NCI-H146 treated with DMSO at 0.1 percent for 48 hours (cell line): ENCODE results near the gene MTCH1.

Source experiments
- DNase-seq: peaks from one replicate; lab custom pipeline; 2025; ENCODE audit not compliant: unreplicated experiment; lab: John Stamatoyannopoulos, UW

Gene MTCH1

DNA sequence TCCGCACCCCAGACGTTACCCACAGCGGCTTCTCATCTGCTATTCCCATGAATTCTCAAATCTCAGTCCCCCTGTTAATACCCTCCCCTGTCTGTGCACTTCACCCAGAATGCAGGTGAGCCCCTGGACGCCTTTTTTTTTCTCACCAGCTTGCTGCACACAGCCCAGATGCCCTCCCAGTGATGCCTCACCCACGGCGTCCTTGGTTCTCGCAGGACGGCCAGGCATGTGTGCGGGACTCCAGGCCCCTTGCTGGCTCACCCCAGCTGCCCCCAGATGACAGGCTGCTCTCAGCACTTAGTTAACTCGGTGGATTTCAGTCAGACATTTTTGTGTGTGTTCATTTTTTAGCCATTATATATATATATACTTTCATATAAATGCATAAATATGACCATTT, 56.8 kb downstream of the MTCH1 start:
- DNase-seq, result no peak

DNA sequence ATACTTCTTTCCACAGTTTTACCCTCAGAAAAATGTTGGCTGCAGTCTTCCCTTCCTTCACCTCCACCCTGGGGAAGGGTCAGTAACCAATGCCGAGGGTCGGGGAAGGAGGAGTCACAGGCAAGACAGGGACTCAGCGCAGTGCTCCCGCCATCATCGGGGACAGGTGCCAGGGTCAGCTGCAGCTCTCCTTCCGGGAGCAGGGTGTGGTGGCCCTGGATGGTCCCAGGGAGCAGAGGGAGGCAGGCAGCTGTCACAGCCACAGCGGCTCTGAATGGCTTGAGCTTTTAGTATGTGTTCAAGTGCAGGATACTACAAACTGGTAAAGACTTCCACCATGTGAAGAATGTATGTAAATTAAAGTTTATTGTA, 57.5 kb downstream of the MTCH1 start:
- no peak for DNase-seq

DNA sequence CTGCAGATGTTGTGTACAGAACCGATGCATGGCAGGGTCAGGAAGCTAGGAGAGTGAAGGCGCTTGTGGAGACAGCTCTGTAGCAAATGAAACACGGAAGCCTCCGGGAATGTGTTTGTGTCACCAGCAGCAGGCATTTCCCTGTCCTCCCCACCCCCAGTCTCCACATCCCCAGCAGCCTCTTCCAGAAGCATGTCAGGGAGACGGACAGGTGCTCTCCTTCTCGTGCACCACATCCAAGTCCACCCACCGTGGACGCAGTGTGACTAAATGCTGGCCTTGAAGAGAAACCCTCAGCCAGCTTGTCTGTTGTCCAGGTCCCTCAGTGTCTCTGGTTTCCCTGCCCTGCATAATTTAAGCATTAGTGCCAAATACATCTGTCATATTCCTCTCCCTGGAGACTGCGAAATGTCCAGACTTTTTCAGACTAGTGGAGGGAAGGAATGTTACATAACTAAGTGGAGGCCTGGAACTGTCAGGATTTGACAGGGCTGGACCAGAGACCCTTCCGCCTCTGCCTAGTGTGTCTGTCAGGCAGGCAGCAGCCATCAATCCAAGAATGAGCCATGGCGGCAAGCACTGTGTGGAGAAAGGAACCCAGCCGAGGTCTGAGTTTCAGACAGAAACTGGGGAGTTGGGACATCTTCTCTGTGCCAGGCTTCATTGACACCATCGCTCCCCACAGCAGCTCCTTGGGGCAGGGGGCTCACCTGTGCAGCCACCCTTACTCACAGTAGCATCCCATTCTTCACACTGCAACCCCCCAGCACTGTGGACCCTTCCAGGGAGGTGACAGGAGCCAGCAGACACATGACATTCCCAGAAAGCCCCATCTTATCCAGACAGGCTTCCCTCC, 58.1 kb downstream of the MTCH1 start:
- DNase-seq, result no peak

DNA sequence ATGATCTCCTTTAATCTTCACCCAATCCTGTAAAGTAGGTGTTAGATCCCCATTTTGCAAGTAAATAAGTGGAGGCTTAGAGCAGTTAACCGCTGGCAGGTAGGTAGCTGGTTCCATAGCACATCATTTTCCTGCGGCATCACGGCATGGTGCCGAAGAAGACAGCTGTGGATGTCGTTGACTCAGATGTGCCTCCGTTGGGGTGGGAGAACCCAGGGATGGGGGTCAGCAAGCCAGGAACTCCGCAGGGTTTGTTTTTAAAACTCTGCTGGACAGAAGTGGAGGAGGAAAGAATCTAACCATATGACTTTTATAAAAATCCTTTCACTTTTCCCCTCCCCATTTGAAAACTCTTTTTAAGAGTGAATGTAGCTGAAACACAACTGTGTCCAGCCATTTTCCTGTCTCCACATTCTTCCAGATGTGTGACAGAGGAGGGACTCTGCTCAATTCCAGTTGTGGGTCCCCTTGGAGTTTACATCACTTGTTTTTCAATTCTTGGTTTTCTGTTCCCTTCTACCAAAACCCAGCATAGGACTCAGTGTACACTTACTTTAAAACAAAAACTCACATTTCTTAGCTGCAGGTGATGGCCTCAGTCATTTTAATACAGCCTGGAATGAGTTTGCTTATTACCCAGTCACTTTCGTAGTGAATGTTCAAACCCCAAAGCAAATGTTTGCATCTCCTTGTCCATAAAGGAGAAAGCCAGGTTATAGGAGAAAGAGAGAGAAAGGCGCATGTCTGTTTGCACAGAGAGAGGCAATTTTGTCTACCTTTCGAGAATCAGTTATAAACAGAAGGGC, 59.1 kb downstream of the MTCH1 start:
- DNase-seq, result no peak

DNA sequence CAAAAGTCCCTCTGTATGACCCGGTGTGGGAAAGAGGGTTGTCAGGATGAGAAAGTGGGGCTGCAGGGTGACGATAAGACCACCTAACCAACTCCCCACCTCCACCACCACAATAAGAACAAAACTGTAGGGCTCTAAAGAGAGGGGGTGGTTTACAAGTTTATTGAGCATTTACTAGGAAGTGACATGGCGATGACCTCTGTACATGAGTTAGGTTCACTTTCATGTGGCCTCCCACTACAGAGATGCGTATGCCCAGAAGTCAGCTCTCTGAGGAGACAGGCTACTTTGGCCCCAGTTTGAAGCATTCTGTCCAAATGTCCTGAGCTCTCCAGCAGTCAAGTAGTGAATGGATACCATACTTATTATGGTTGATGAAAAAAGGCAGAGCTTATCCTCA, 60.2 kb downstream of the MTCH1 start:
- no peak for DNase-seq

DNA sequence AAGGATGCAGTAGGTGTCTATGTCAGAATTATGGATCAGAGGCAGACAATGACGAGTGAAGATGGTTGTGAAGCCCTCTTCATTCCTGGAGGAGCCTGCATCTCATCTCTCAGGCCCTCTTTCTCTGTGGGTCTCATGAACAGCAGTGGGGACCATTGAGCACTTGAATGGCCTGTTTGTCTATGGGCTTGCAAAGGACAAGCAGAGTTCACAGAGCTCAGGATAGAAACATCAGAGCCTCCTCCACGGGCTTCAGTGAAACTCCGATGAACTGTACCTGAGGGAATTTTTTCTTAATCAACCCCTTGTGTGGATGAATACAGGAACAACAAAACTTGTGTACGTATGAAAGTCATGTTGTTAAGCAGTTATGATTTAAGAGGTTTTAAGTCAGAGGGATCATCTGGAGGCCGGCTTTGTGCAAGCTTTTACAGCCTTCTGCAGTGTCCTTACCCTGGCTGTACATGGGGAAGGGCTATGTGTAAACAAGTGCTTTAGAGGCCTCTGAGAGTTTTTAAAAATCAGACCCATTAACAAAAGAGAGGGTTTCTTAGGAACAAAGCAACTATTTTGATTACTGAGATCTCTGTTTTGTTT, 61.1 kb downstream of the MTCH1 start:
- no peak for DNase-seq

DNA sequence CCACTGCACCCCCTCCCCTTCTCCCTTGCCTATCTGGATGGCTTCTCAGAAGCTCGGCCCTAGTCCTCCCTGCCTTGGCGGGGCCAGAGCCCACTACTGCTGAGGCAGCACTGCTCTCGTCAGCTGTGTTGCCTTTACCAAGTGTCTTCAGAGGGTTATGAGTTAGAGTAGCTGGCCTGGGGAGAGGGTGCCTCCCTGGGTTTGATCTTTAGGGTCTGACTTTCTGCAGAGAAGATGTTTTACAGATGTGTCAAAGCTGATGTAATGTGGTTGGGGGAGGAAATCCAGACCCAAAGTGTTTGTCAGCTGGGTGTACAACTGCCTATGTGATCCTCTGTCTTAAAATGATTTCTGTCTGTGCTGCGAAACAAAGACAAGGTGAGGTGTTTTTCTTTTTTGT, 61.9 kb downstream of the MTCH1 start:
- no peak for DNase-seq

DNA sequence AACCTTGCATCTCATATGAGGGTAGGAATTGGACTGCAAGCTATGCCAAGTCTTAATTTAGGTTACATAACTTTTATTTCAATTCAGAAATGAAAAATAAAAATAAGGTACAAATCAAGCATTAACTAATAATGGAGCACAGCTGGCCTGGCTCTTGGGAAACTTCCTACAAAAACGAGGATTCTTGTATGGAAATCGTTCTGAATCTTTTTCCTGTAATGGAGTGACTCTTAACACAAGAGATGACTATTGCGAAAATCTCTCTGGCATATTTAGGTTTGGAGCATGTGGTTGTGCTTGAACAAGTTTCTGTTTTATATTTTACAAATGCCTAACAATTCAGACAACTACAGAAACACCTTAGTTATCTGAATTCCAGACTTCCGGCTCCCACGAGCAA, 65.5 kb downstream of the MTCH1 start:
- DNase-seq, result no peak

DNA sequence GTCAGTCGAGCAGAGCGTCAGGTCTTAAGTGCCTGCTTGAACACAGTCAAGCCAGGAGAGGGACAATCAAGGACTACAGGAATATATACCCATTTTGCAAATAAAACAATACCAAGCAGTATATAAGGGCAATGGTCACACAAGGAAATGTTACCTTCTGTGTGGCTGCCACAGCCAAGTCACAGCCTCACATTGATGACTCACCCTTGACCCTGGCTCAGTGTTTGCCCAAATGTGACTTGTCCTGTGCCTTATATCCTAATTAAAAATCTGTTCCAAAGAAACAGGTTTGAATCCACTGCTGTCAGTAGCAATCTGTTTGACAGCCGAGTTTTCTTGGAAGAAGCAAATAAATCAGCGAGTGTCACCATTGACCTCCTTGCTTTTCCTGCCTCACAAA, 65.9 kb downstream of the MTCH1 start:
- no peak for DNase-seq
